ENCODE measurements around the gene ESPNL. TPM values are rescaled to one million over a fixed set of nuclear protein-coding genes. Genes with fewer than 3 reads are reported as not detected.

Gene ESPNL
- total RNA-seq, 1 experiment from 2014 or later: 1.0 TPM

DNA sequence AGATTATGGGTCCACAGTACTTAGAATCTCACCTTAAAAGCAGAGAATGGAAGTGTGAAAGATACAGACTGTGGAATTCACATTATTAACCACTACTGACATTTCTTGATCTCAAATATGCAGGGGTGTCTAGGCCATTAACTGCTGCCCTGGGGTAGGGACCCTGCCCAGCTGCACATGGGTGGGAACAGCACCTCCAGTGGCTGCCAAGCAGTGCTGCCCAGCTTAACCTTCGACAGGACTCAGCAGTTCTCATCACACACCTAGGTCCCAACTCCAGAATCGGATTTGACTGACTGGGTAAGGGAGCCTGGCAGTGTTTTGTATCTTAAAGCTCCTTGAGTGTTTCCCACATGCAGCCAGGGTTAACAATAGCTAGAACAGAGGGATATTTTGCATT, 73.6 kb downstream of the ESPNL start:
- no peak overlapping the region for H2AFZ ChIP-seq (ENCODE audit: low read length)
- H3K4me1 ChIP-seq (ENCODE audit: low read length): no peaks in the 10 kb centered on the region
- H3K4me3 ChIP-seq (ENCODE audit: low read length): no peak overlapping the region
- H3K9me2 ChIP-seq (replicated peaks; ENCODE audit: insufficient read depth, low read length): no peaks in the 10 kb centered on the region
- no peaks in the 10 kb centered on the region for H3K27me3 ChIP-seq (ENCODE audit: low read length)
- H3K9me3 ChIP-seq (ENCODE audit: low read length): no peaks in the 10 kb centered on the region
- peaks cover 45% of the 10 kb centered on the region for H3K36me3 ChIP-seq (ENCODE audit: insufficient read depth, low read length)
- H4K20me1 ChIP-seq (ENCODE audit: insufficient read depth, low read depth, low read length): 0 out of 2 replicates have a peak, but pooled peaks cover 9% of the 10 kb centered on the region
- no peak overlapping the region for H3K27ac ChIP-seq (ENCODE audit: low read length)
- H3K79me2 ChIP-seq (ENCODE audit: low read length): peaks cover 3% of the 10 kb centered on the region; the same call in 1 of the 2 replicates
- H3K4me2 ChIP-seq (ENCODE audit: low read depth, low read length, poor library complexity, severe bottlenecking): no peak overlapping the region
- DNase-seq: no peak
- no peak overlapping the region for H3K9ac ChIP-seq (ENCODE audit: low read length)

GRCh38 chr2:238174291-238174690, 74.2 kb downstream of the ESPNL start:
- H3K4me2 ChIP-seq (ENCODE audit: low read depth, low read length, poor library complexity, severe bottlenecking): no peak overlapping the region
- H3K27ac ChIP-seq (ENCODE audit: low read length): no peak overlapping the region
- H2AFZ ChIP-seq (ENCODE audit: low read length): no peak overlapping the region
- no peak for DNase-seq
- no peak overlapping the region for H3K9ac ChIP-seq (ENCODE audit: low read length)
- H3K9me2 ChIP-seq (replicated peaks; ENCODE audit: insufficient read depth, low read length): no peaks in the 10 kb centered on the region
- 0 out of 2 replicates have a peak, but pooled peaks cover 9% of the 10 kb centered on the region for H4K20me1 ChIP-seq (ENCODE audit: insufficient read depth, low read depth, low read length)
- H3K36me3 ChIP-seq (ENCODE audit: insufficient read depth, low read length): peaks cover 51% of the 10 kb centered on the region
- no peaks in the 10 kb centered on the region for H3K27me3 ChIP-seq (ENCODE audit: low read length)
- H3K9me3 ChIP-seq (ENCODE audit: low read length): no peaks in the 10 kb centered on the region
- no peaks in the 10 kb centered on the region for H3K4me1 ChIP-seq (ENCODE audit: low read length)
- no peak overlapping the region for H3K4me3 ChIP-seq (ENCODE audit: low read length)
- H3K79me2 ChIP-seq (ENCODE audit: low read length): peaks cover 5% of the 10 kb centered on the region; the same call in 1 of the 2 replicates

DNA sequence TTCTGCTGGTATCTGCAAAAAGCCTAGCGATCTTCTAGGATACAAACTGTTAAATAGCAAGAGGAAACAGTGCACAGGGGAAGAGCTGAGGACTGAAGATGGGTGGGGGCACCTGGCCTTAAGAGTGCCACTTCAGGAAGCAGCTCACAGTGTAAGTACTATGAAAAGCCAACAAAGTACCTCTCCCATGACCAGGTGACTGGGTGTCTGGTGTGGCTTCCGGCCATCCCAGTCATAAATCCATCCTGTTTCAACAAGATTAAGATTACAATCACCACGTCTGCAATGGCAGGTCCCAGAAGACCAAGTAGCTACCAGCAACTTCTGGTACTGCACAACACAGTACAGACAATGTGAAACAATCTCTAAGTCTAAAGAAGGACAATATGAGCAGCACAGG, 74.6 kb downstream of the ESPNL start:
- peaks cover 55% of the 10 kb centered on the region for H3K36me3 ChIP-seq (ENCODE audit: insufficient read depth, low read length)
- H3K27me3 ChIP-seq (ENCODE audit: low read length): no peaks in the 10 kb centered on the region
- no peak overlapping the region for H3K4me2 ChIP-seq (ENCODE audit: low read depth, low read length, poor library complexity, severe bottlenecking)
- no peak overlapping the region for H3K4me3 ChIP-seq (ENCODE audit: low read length)
- no peak overlapping the region for H3K9ac ChIP-seq (ENCODE audit: low read length)
- H3K9me3 ChIP-seq (ENCODE audit: low read length): no peaks in the 10 kb centered on the region
- DNase-seq: no peak
- H4K20me1 ChIP-seq (ENCODE audit: insufficient read depth, low read depth, low read length): 0 out of 2 replicates have a peak, but pooled peaks cover 9% of the 10 kb centered on the region
- no peak overlapping the region for H3K27ac ChIP-seq (ENCODE audit: low read length)
- H2AFZ ChIP-seq (ENCODE audit: low read length): no peak overlapping the region
- H3K9me2 ChIP-seq (replicated peaks; ENCODE audit: insufficient read depth, low read length): no peaks in the 10 kb centered on the region
- H3K79me2 ChIP-seq (ENCODE audit: low read length): peaks cover 7% of the 10 kb centered on the region; the same call in 1 of the 2 replicates
- H3K4me1 ChIP-seq (ENCODE audit: low read length): no peaks in the 10 kb centered on the region

- H3K9me3 ChIP-seq (ENCODE audit: low read length): no peaks in the 10 kb centered on the region
- H3K9me2 ChIP-seq (replicated peaks; ENCODE audit: insufficient read depth, low read length): no peaks in the 10 kb centered on the region
- no peaks in the 10 kb centered on the region for H3K27me3 ChIP-seq (ENCODE audit: low read length)
- no peak overlapping the region for H3K27ac ChIP-seq (ENCODE audit: low read length)
- no peak for DNase-seq
- peaks cover 7% of the 10 kb centered on the region; the same call in 1 of the 2 replicates for H3K79me2 ChIP-seq (ENCODE audit: low read length)
- H3K9ac ChIP-seq (ENCODE audit: low read length): no peak overlapping the region
- peaks cover 65% of the 10 kb centered on the region for H3K36me3 ChIP-seq (ENCODE audit: insufficient read depth, low read length)
- no peak overlapping the region for H3K4me3 ChIP-seq (ENCODE audit: low read length)
- 0 out of 2 replicates have a peak, but pooled peaks cover 9% of the 10 kb centered on the region for H4K20me1 ChIP-seq (ENCODE audit: insufficient read depth, low read depth, low read length)
- no peaks in the 10 kb centered on the region for H3K4me1 ChIP-seq (ENCODE audit: low read length)
- no peak overlapping the region for H2AFZ ChIP-seq (ENCODE audit: low read length)
- no peak overlapping the region for H3K4me2 ChIP-seq (ENCODE audit: low read depth, low read length, poor library complexity, severe bottlenecking)
Measured at GRCh38 chr2:238176613-238177012, 76.5 kb downstream of the ESPNL start.

- no peaks in the 10 kb centered on the region for H3K9me3 ChIP-seq (ENCODE audit: low read length)
- no peaks in the 10 kb centered on the region for H4K20me1 ChIP-seq (ENCODE audit: insufficient read depth, low read depth, low read length)
- H3K4me2 ChIP-seq (ENCODE audit: low read depth, low read length, poor library complexity, severe bottlenecking): no peak overlapping the region
- H3K36me3 ChIP-seq (ENCODE audit: insufficient read depth, low read length): peaks cover 64% of the 10 kb centered on the region
- H2AFZ ChIP-seq (ENCODE audit: low read length): no peak overlapping the region
- H3K9ac ChIP-seq (ENCODE audit: low read length): no peak overlapping the region
- no peaks in the 10 kb centered on the region for H3K4me1 ChIP-seq (ENCODE audit: low read length)
- peaks cover 7% of the 10 kb centered on the region; the same call in 1 of the 2 replicates for H3K79me2 ChIP-seq (ENCODE audit: low read length)
- H3K4me3 ChIP-seq (ENCODE audit: low read length): no peak overlapping the region
- no peaks in the 10 kb centered on the region for H3K9me2 ChIP-seq (replicated peaks; ENCODE audit: insufficient read depth, low read length)
- H3K27me3 ChIP-seq (ENCODE audit: low read length): no peaks in the 10 kb centered on the region
- no peak overlapping the region for H3K27ac ChIP-seq (ENCODE audit: low read length)
- no peak for DNase-seq
Measured at GRCh38 chr2:238180554-238180953, 80.4 kb downstream of the ESPNL start.

GRCh38 chr2:238182362-238182761, 82.2 kb downstream of the ESPNL start:
- Histone ChIP-seq H3K9me2 (replicated peaks; ENCODE audit: insufficient read depth, low read length) (no peaks in the 10 kb centered on the region), H3K4me3 (ENCODE audit: low read length) (no peak overlapping the region), H4K20me1 (ENCODE audit: insufficient read depth, low read depth, low read length) (no peaks in the 10 kb centered on the region), H3K27ac (ENCODE audit: low read length) (no peak overlapping the region), H3K36me3 (ENCODE audit: insufficient read depth, low read length) (peaks cover 60% of the 10 kb centered on the region), H3K27me3 (ENCODE audit: low read length) (no peaks in the 10 kb centered on the region), H3K4me2 (ENCODE audit: low read depth, low read length, poor library complexity, severe bottlenecking) (no peak overlapping the region), H2AFZ (ENCODE audit: low read length) (no peak overlapping the region), H3K9ac (ENCODE audit: low read length) (no peak overlapping the region), H3K4me1 (ENCODE audit: low read length) (no peaks in the 10 kb centered on the region), H3K79me2 (ENCODE audit: low read length) (peaks cover 6% of the 10 kb centered on the region; the same call in 1 of the 2 replicates), H3K9me3 (ENCODE audit: low read length) (no peaks in the 10 kb centered on the region)
- no peak for DNase-seq

Other genes with a start within 250 kb of the ESPNL start
- not detected in 2 replicates for gene RAMP1, start 240.7 kb upstream of the ESPNL start, total RNA-seq (2014; rRNA removed; shearing (Covaris generic); ENCODE audit: low replicate concordance)
- gene UBE2F, start 133.3 kb upstream of the ESPNL start, total RNA-seq (2014; rRNA removed; shearing (Covaris generic); ENCODE audit: low replicate concordance): 52.2 and 63.3 TPM in 2 replicates
- 20.5 and 48.0 TPM in 2 replicates for gene SCLY, start 39.3 kb upstream of the ESPNL start, total RNA-seq (2014; rRNA removed; shearing (Covaris generic); ENCODE audit: low replicate concordance)
- gene KLHL30, start 38.3 kb downstream of the ESPNL start, total RNA-seq (2014; rRNA removed; shearing (Covaris generic); ENCODE audit: low replicate concordance): not detected in 2 replicates
- gene ERFE, start 58.6 kb downstream of the ESPNL start, total RNA-seq (2014; rRNA removed; shearing (Covaris generic); ENCODE audit: low replicate concordance): 2.8 and 4.1 TPM in 2 replicates
- gene ILKAP, start 103.4 kb downstream of the ESPNL start, total RNA-seq (2014; rRNA removed; shearing (Covaris generic); ENCODE audit: low replicate concordance): 36.8 and 50.7 TPM in 2 replicates
- 3.3 and 25.8 TPM in 2 replicates for gene HES6, start 139.7 kb downstream of the ESPNL start, total RNA-seq (2014; rRNA removed; shearing (Covaris generic); ENCODE audit: low replicate concordance)
- 19.0 and 23.3 TPM in 2 replicates for gene PER2, start 188.3 kb downstream of the ESPNL start, total RNA-seq (2014; rRNA removed; shearing (Covaris generic); ENCODE audit: low replicate concordance)
- 16.0 and 18.4 TPM in 2 replicates for gene TRAF3IP1, start 220.2 kb downstream of the ESPNL start, total RNA-seq (2014; rRNA removed; shearing (Covaris generic); ENCODE audit: low replicate concordance)